ENCODE results near the gene NR6A1.

- TF ChIP-seq TEAD1 (CRISPR knock-in tag; IDR thresholded peaks at IDR 0.05), result no peak
- TF ChIP-seq, protein P1, sequence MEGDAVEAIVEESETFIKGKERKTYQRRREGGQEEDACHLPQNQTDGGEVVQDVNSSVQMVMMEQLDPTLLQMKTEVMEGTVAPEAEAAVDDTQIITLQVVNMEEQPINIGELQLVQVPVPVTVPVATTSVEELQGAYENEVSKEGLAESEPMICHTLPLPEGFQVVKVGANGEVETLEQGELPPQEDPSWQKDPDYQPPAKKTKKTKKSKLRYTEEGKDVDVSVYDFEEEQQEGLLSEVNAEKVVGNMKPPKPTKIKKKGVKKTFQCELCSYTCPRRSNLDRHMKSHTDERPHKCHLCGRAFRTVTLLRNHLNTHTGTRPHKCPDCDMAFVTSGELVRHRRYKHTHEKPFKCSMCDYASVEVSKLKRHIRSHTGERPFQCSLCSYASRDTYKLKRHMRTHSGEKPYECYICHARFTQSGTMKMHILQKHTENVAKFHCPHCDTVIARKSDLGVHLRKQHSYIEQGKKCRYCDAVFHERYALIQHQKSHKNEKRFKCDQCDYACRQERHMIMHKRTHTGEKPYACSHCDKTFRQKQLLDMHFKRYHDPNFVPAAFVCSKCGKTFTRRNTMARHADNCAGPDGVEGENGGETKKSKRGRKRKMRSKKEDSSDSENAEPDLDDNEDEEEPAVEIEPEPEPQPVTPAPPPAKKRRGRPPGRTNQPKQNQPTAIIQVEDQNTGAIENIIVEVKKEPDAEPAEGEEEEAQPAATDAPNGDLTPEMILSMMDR (IDR thresholded peaks at IDR 0.05), result no peak
- no peak for TF ChIP-seq SP1 (CRISPR knock-in tag; conservative IDR thresholded peaks at IDR 0.05)
- TF ChIP-seq ZNF232 (CRISPR knock-in tag; IDR thresholded peaks at IDR 0.05), result no peak
- no peak for TF ChIP-seq ARID4B (CRISPR knock-in tag; IDR thresholded peaks at IDR 0.05; ENCODE audit: borderline replicate concordance)
- TF ChIP-seq, protein P2, sequence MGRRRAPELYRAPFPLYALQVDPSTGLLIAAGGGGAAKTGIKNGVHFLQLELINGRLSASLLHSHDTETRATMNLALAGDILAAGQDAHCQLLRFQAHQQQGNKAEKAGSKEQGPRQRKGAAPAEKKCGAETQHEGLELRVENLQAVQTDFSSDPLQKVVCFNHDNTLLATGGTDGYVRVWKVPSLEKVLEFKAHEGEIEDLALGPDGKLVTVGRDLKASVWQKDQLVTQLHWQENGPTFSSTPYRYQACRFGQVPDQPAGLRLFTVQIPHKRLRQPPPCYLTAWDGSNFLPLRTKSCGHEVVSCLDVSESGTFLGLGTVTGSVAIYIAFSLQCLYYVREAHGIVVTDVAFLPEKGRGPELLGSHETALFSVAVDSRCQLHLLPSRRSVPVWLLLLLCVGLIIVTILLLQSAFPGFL (CRISPR knock-in tag; IDR thresholded peaks at IDR 0.05; ENCODE audit: borderline replicate concordance), result no peak
- TF ChIP-seq NR3C1 (CRISPR knock-in tag; conservative IDR thresholded peaks at IDR 0.05; ENCODE audit: low read depth), result no peak
- TF ChIP-seq ZNF396 (CRISPR knock-in tag; IDR thresholded peaks at IDR 0.05; ENCODE audit: borderline replicate concordance), result no peak
- TF ChIP-seq CREB1 (CRISPR knock-in tag; IDR thresholded peaks at IDR 0.05), result no peak
- TF ChIP-seq RELA (CRISPR knock-in tag; IDR thresholded peaks at IDR 0.05; ENCODE audit: borderline replicate concordance), result no peak
Measured at GRCh38 chr9:124616961-124617360, 154.2 kb downstream of the NR6A1 start.

All from WTC11 (cell line).